HTERT RPE-1 (cell line): ENCODE data around the gene RSPH6A.

Experiments used
- in situ Hi-C: fragments of 300-500 bp; cut with MboI; formaldehyde crosslinking; loops from 4 replicates; pipeline ENCODE4 v1.14.3; 2020; ENCODE audit warnings: low sequenced_read_pairs

Gene RSPH6A

GRCh38 chr19:45814851-45815480 lies at the start of gene RSPH6A:
Gene RSPH6A (minus strand): TSS chr19:45815308. CDS start chr19:45815176, 132 bp downstream.
- in situ Hi-C loops = no loop called here

GRCh38 chr19:45864629-45865082 lies 49.5 kb upstream of the RSPH6A start:
- in situ Hi-C loops = no loop called here

- in situ Hi-C loops = no loop called here
These were observed 48.9 kb upstream of the RSPH6A start, which contains the start of gene FOXA3 for GRCh38 chr19:45863840-45864628. Gene FOXA3 (plus strand): TSS chr19:45864326. CDS start chr19:45864457, 131 bp downstream.

- in situ Hi-C loops = no loop called here
These were observed 48.3 kb upstream of the RSPH6A start for GRCh38 chr19:45863335-45863839.

GRCh38 chr19:45862564-45863334 lies 47.6 kb upstream of the RSPH6A start, which contains the start of gene SYMPK:
Gene SYMPK (minus strand): TSS chr19:45863147. CDS start chr19:45854495, 8,652 bp downstream.
- in situ Hi-C loops = no loop called here

GRCh38 chr19:45862271-45862563 lies 47.1 kb upstream of the RSPH6A start:
- in situ Hi-C loops = no loop called here

GRCh38 chr19:45860359-45861259 lies 45.5 kb upstream of the RSPH6A start:
- in situ Hi-C loops = no loop called here

- in situ Hi-C loops = no loop called here
These were observed 39.2 kb upstream of the RSPH6A start for GRCh38 chr19:45854167-45854778.

GRCh38 chr19:45852983-45853382 lies 37.9 kb upstream of the RSPH6A start:
- in situ Hi-C loops = no loop called here

- in situ Hi-C loops = no loop called here
These were observed 37.1 kb upstream of the RSPH6A start for GRCh38 chr19:45852145-45852750.

- in situ Hi-C loops = no loop called here
These were observed 33.8 kb upstream of the RSPH6A start for GRCh38 chr19:45848922-45849321.

- in situ Hi-C loops = no loop called here
These were observed 32.6 kb upstream of the RSPH6A start for GRCh38 chr19:45847663-45848062.

- in situ Hi-C loops = no loop called here
These were observed 27.1 kb upstream of the RSPH6A start for GRCh38 chr19:45842198-45842597.

GRCh38 chr19:45834970-45835369 lies 19.9 kb upstream of the RSPH6A start:
- in situ Hi-C loops = no loop called here

GRCh38 chr19:45828945-45829344 lies 13.8 kb upstream of the RSPH6A start:
- in situ Hi-C loops = no loop called here

GRCh38 chr19:45828523-45828922 lies 13.4 kb upstream of the RSPH6A start:
- in situ Hi-C loops = no loop called here

GRCh38 chr19:45827459-45828093 lies 12.5 kb upstream of the RSPH6A start:
- in situ Hi-C loops = no loop called here

- in situ Hi-C loops = no loop called here
These were observed 11.8 kb upstream of the RSPH6A start for GRCh38 chr19:45826934-45827333.
